Right renal cortex interstitium (tissue), 3 donors: ENCODE data around the gene ANK3. TPM values are rescaled to one million over a fixed set of nuclear protein-coding genes. Genes with fewer than 3 reads are reported as not detected.
A peak's percentile ranks its signal among the peaks of the same experiment; 100 is the strongest.

Experiments used
- DNase-seq, 3 donors: peaks; one replicate each; pipeline ENCODE4 v3.0.0-alpha.2; 2013; ENCODE audit warnings: low read depth in 3 of 3, low spot score in 2 of 3
- polyA plus RNA-seq, 3 donors: library from polyadenylated mRNA; unstranded; fragments of 120-200 nt; gene quantifications; one replicate each; pipeline ENCODE4 v1.2.1, GENCODE V29; 2013; ENCODE audit not compliant: insufficient read length in 3 of 3

The ANK3 gene
- polyA plus RNA-seq, 3 donors = 155 to 172 (median 159) TPM

DNA sequence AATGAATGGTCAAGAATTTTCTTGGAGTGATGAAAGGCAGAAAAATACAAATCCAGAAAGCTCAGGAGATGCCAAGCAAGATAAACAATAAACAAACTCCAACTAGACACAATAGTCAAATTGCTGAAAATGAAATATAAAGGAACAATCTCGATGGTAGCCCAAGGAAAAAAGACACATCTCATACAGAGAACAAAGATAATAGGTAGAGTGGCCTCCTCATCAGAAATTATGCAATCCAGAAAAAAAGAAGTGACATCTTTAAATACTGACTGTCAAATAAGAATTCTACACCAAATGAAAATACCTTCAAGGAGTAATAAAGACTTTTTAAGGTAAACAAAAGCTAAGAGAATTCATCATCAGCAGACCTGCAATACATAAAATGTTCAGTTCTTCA is 150.4 kb downstream of the ANK3 start:
- no peak for DNase-seq

DNA sequence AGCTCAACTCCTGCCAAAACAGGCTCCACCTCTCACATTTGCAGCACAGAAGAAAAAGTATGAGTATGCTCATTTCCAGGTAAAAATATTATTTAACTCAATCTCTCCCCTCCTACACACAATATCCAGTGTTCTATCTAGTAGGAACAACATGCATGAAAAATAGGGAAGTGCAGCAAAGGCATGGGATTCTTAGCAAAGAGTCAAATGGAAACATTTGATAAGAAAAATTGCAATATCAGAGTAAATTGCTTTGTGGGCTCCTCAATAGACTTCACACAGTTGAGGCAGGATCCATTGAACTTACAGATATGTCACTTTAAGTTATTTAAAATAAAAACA is 150.9 kb downstream of the ANK3 start:
- DNase-seq = no peak

DNA sequence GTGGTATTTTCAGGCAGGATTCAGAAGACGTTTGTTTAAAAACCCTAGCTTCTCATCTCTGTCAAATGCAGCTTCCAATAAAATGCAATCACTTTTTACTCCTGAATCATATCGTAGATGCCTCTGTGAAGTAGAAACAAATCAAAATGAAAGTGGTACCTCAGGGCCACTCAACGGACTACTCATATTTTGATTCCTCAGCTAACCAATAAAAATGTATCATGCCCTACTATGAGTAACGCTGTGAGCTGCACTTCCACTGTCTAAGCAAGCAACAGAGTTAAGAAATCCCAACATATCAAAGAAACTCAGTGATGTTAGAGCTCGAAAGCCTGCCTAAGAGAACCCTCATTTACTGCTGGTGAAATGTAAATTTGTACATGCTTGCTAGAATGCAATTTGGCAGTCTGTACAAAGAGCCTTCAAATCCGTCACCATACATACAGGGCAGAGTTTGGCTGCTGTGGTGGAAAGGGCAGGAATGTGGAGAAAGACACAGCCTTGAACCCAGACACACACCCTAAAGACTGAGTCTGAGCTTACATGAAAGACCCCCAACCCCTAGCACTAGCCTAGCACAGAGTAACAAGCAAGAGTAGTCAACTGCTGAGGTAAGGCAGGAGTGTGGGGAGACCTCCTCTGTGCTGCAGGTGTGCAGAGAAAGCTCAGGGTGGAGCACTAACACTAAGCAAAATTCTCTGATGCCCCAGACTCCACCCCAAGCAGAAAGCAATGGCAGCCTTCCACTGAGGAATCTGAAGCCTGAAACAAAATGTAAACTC is 151.5 kb downstream of the ANK3 start:
- DNase-seq = no peak

DNA sequence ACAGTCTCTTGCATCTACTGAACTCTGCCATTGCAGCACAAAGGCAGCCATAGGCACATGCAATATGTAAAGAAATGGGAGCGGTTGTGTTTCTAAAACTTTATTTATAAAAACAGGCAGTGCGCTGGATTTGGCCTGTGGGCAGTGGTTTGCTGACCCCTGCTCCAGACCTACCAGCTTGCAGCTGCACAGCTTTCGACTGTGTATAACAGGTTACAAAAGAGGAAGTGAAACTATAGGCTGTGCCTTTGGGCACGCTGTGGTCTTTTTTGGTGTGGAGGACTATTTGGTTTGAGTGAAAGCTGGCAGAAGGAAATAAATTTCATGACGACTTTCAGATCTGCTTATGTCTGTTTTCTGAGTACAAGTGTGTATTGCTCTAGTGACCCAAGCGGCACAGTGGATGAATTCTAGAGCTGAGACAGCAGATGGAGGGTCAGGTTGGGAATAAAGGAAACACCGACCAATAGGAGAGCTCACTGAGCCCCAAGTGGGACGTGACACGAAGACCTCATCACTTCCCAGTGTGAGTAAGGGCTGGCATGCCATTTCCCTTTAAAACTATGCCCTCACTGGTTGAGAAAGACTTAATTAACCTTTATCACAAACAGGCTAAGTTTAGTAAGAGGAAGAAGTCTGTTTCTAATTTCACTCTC is 152.7 kb downstream of the ANK3 start:
- no peak for DNase-seq

DNA sequence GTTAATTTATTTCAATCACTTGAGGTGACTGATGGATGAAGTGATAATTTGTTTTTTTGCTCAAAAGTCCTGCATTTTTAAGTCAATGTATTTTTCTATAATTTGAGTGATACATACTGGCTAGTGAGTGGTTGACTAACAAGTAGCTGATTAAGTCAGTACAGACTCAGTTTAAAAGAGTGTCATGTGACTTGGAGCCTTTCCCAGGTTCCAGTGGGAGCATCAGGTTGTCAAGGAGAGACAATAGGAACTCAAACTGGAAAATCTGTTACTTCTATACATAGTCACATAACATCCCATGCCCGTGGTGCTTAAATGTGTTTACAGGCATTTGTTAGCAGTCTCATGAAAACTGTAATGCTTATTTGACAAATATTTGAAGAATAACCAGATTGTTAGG is 154.7 kb downstream of the ANK3 start:
- DNase-seq = no peak

DNA sequence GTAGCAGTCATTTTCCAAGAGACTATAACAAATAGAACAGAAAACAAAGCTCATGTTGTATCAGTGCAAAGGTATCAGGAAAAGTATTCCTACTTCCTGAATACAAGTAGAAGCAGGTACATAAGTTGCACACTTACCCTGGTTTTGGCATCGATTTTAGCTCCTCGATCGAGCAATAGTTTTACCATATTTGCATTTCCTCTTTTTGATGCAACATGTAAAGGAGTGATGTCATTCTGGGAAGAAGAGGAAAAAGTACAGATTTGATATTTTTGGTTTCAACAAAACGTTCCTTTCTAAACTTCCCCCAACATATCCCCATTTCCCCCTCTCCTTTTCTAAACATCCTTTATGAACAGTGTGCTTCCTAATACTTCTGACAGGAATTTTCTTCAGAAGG is 155.1 kb downstream of the ANK3 start:
- no peak for DNase-seq

DNA sequence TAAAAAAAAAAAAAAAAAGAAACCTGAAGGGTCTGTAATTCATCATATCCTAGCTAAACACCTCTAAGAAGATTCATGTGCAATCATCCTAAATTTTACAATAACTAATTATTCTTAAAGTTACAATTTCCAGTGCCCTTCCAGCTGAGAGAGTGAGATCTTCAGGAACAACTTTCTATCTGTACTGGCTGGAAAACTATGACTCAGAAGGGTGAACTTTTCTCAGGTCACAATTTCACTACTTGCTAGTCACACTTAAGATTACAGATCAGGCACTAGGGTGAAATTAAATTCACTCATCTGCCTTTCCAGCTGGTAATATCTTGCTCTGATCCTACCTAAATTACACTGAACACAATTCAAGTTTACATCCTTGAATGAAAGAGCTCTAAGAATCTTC is 158.8 kb downstream of the ANK3 start:
- no peak for DNase-seq

DNA sequence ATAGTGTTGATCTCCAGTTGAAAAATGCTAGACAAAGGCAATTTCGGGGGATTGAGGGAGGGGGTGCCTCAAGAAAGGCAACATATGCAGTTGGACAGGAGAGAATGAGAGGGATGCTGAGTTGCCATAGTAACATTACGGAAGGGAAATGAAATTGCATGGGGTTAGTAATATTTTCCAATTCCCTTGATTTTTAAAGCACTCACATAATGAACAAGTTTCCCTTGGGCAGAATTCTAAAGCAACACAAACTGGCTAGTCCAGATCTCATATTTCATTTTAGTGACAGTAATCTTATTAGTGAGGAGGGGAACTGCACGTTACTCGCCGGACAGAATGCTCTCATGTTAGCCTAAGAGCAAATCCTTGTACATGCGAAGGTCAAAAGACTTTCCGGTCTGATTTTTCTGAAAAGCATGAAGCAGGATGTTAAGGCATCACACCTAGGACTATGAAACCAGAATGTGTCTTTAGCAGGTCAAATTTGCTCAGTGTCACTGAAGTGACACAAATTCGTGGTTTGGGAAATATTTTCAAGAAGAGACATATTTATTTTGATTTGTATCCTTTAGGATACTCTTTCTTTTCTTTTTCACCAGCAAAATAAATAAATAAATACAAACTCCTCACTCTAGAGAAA is 165.5 kb downstream of the ANK3 start:
- DNase-seq = no peak

DNA sequence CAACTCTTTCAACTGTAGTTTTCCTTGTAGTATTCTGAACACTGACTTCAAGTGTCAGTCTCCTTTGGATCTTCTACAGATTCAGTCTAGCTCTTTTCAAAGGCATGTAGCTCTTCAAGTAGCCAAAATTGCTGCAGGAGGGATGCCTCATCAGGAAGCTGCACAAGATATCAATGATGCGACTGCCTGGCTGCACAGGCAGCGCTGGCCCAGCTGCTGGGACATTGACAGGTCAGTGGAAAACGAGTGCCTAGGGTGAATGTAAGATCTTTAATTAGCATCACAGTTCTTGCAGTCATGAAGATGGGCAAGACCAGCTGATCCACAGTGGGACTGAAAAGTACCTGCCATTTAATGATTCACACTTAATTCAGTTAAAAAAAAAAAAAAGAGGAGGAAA is 167.6 kb downstream of the ANK3 start:
- DNase-seq = no peak

DNA sequence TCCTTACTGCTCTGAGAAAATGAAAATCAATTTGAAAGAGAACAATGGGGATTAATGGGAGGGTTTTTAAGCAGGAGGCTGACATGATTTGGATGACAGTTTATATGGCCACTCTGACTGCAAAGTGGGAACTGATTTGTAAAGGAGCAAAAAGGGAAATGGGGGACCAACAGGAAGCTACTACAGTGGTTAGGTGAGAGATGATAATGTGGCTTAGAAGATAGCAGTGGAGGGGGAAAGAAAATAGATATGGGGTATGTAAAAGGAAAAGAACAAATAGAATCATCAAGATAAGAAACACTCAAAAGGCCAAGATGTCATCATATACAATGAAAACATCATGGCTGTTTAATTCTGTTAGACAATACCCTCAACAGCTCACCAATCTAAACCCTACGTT is 177.5 kb downstream of the ANK3 start:
- DNase-seq = no peak

DNA sequence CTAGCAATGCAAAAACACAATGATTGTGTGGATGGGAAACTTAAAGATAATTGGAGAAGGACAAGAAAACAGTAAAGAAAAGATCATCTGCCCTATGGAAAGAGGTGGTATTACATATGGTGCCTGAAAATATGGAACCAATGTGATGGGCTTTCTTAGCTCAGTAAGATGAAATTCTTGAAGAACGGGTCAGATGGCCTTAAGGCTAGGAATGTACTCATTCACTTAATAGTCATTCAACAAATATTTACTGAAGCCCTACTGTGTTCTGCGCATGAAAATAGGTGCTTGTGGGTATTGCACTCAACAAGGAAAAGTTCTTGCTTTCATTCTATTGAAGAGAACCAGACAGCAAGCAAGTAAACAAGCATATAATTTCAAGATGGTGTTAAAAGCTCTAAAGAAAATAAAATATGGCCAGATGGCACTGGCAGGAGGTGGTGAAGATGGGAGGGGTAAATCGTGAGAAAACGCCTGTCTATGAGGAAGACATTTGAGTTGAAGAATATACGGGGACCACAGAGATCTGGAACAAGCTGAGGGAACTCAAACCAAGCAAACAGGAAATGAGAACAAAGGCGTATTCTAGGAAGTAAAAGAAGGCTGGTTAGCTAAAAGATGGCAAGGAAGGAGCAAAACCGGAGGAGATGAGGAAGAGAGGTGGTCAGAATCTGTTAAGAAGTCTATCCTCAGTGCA is 179.7 kb downstream of the ANK3 start:
- DNase-seq = no peak

DNA sequence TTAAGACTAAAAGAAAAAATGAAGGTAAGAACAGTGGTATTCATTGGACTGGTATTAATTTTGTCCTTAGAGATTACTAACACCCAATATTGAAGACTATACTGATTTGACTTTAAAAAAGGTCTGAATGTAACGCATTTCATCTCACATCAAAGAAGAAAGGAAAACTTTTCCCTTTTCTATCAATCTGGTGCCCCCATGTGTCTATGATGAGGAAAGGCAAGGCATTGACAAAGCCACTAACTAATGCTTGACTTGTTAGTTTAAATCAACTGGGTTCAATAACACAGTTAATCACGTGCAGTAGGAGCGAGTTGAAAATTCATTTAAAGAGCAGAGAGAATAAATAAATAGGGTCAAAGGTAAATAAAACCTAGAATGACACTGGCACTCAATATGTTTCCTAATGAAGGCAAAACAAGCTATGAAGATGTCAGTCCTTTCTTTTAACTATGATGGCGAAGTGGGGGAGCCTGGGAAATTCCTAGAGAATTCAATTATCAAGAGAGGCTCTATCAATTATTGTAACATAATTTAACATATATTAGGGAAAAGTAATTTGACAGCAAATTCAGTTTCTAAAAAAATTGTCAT is 180.9 kb downstream of the ANK3 start:
- peak in 1 of 3 donors; percentile 4 for DNase-seq

DNA sequence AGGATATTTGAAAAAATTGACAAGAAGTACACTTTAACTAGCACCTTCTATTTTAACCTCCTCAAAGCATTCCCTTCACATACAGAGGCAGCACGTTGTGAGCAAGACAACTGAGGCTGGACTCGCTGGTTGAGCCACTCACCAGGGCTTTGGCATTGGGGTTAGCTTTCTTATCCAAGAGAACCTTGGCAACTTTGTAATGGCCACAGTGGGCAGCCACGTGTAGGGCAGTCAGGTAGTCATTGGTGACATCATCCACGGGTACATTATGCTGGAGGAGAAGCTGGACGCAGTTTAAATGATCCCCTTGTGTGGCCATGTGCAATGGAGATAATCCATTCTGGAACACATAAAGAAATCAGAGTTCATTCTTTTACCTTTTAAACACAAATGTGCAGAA is 181.8 kb downstream of the ANK3 start:
- DNase-seq = no peak

DNA sequence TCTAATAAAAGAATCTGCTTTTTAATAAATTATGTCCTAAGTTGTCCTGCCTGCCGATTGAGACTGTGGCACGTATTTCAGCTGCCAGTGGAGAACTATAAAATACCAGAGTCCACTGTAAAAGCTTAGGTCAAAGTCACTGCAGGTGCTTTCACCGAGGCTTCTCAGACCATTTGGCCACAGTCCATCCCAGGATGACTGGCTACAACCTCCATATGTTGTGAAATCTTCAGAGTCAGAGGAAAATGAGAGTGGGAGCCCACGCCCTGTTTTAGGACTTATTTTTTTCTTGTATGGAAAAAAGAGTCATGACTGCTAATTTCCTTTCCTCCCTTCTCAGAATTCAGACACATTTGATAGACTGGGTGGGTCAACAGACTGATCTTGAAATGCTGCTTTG is 182.9 kb downstream of the ANK3 start:
- no peak for DNase-seq

DNA sequence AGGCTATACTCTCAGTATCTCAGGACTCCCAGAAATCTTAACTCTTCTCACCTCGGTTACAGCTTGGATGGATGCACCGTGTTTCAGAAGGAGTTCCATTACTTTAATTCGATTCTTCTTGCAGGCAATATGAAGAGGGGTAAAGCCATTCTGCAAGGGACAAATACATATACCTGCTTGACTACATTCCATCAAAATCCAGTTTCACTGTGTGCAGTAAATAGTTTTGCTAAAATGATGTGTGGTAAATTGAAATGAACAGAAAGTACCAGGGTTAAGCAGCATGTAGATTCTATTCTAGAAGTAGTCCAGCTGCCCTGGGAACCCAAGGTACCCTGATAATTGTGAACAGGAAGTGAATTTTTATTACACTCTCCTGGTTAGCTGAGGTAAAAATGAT is 183.9 kb downstream of the ANK3 start:
- DNase-seq = no peak

DNA sequence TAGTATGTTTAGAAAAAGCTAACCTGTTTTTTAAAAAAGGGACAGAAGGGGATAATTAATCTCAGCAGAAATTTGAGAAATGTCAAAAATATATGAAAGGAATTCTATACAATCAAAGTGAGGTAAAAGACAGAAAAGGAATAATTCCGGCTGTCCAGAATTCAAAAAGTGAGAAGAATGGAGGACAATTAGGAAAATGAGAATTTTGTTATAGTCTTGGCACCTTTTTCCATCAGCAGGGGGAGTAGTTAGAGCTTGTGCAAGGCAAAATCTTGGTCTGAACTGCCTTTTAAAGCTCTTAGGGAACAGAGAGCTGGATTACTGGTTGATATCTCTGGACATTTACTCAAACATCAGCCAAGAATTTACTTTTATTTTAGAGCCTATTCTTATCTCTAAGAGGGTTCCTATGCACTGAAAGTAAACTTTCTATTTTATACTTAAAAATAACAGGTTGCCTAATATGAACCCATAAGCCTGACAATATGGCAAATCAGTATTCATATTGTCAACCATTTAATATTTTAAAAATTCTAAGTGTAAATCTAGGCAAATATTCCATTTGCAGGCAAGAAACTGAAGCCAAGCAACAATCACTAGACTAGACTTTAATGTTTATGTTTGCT is 185.6 kb downstream of the ANK3 start:
- no peak for DNase-seq

DNA sequence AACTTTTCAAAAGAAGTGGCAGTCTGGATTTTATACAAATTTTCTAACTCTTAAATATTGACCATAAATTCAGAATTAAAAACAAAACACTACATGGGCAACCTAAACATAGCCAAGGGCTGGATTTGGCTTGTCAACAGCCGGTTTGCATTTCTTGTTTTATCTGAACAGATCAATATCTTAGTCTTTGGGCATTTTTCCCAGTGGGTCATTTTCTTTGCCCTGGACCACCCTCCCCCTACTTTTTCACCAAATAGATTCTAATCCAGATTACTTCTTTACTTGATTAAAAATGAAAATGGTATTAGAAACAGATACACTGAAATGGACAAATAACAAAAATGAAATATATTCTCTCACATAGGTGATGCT is 189.0 kb downstream of the ANK3 start:
- DNase-seq = no peak

DNA sequence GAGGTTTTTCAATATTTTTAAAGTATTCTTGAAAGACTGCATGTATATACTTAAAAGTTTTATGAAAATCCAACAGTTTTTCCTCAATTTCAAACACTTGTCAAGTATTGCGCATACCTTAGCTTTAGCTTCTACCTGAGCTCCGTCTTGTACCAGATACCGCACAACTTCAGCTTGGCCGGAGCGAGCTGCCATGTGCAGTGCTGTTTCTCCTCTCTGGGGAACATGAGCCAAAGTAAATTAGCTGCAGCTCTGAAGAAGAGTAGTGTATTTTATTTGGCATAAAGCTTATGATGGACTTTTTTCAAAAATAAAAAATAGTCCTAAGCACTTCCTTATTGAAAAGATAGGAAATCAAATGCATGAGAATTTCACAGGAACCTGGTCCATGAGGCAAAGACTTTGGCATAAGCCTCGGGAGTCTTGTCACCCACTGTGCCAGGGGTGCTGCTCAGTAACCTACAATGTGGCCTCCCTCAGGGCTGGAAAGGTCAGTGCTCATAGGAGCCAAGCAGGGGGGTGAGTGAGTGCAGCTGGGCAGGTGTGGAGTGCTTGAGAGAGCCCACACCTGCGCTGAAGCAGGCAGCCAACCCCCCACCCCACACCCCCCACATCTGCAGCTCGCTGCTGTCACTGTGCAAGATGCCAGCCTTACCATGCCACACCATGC is 189.5 kb downstream of the ANK3 start:
- DNase-seq = no peak

DNA sequence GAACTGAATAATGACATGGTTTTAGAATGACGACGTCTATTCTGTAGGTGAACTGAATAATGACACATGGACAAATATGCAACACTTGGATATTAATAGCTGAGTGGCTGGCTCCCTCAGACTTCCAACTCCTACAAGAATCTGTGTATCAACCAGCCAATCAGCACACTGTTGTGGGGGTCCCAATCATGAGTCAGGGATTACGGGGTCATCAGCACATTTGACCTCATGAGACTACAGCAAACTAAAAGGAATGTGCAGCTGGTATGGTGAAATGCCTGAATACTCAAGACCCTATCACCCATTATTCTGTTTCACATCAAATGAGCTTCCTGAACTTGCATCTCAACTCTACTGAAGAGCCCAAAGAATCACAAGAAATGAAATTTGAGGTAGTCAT is 192.5 kb downstream of the ANK3 start:
- no peak for DNase-seq

DNA sequence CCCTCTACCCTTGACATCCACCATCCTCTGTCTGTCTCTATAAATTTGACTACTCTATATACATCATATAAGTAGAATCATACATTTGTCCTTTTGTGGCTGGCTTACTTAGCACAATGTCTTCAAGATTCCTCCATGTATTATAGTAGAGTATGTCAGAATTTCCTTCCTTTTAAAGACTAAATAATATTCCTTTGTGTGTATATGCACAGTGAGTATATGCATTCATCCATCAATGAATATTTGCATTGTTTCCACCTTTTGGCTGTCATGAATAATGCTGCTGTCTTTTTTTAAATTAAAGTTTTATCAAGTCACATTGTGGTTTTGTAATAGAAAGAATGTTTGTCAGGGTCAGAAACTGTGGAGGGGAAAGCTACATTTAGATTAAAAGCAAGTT is 195.3 kb downstream of the ANK3 start:
- DNase-seq = no peak
